ENCODE results near the gene GPRASP1.
A peak's percentile ranks its signal among the peaks of the same experiment; 100 is the strongest.
"Not testable (repeated sequence)": the region's sequence is repeated elsewhere in the genome, so short reads cannot be mapped to it uniquely, and the experiment has no call there.

The GPRASP1 gene

GRCh38 chrX:102637561-102637960, 13.7 kb upstream of the GPRASP1 start:
- no peak for TF ChIP-seq CTCF (IDR thresholded peaks at IDR 0.05; ENCODE audit: extremely low read depth, missing control alignments)
- DNase-seq (ENCODE audit: low spot score): no peak

- no peak for DNase-seq (ENCODE audit: low spot score)
Measured at GRCh38 chrX:102650903-102651241, 411 bp upstream of the GPRASP1 start.

GRCh38 chrX:102652031-102652688, 877 bp downstream of the GPRASP1 start:
- peak; percentile 11 for DNase-seq (ENCODE audit: low spot score)
- TF ChIP-seq CTCF (IDR thresholded peaks at IDR 0.05; ENCODE audit: extremely low read depth, missing control alignments): no peak

More at GRCh38 chrX:102650903-102651241, 411 bp upstream of the GPRASP1 start:
- no peak for TF ChIP-seq CTCF (IDR thresholded peaks at IDR 0.05; ENCODE audit: extremely low read depth, missing control alignments)

GRCh38 chrX:102654696-102655095, 3.4 kb downstream of the GPRASP1 start:
- DNase-seq (ENCODE audit: low spot score): no peak
- TF ChIP-seq CTCF (IDR thresholded peaks at IDR 0.05; ENCODE audit: extremely low read depth, missing control alignments): no peak

- DNase-seq (ENCODE audit: low spot score): no peak
- no peak for TF ChIP-seq CTCF (IDR thresholded peaks at IDR 0.05; ENCODE audit: extremely low read depth, missing control alignments)
Measured at GRCh38 chrX:102658556-102658955, 7.3 kb downstream of the GPRASP1 start.

GRCh38 chrX:102659790-102660757, 8.8 kb downstream of the GPRASP1 start:
- TF ChIP-seq CTCF (IDR thresholded peaks at IDR 0.05; ENCODE audit: extremely low read depth, missing control alignments): no peak
- peak; percentile 69 for DNase-seq (ENCODE audit: low spot score)

- DNase-seq (ENCODE audit: low spot score): not testable (repeated sequence)
Measured at GRCh38 chrX:102663820-102664219, 12.5 kb downstream of the GPRASP1 start.

GRCh38 chrX:102667034-102667433, 15.8 kb downstream of the GPRASP1 start:
- not testable (repeated sequence) for DNase-seq (ENCODE audit: low spot score)

Measured in GM20000 (cell line).